ENCODE measurements around the gene MXD3. TPM values are rescaled to one million over a fixed set of nuclear protein-coding genes. Genes with fewer than 3 reads are reported as not detected.
"Not testable (repeated sequence)": the region's sequence is repeated elsewhere in the genome, so short reads cannot be mapped to it uniquely, and the experiment has no call there.

MXD3 gene
- total and polyA plus RNA-seq, 7 donors, result 0.80 to 4.2 (median 2.3) TPM

- no peaks in the 10 kb centered on the region for H3K27me3 ChIP-seq (ENCODE audit: insufficient read depth in 3 of 3, low read length in 2 of 3)
- no peak overlapping the region for H3K4me3 ChIP-seq
- no peak for TF ChIP-seq CTCF (IDR thresholded peaks at IDR 0.05)
- no peak overlapping the region for H3K27ac ChIP-seq
- WGBS, 3 donors, result 87 to 89% (median 88%) methylated on average over 1 of the region's 1 CpG
- H3K36me3 ChIP-seq (ENCODE audit: insufficient read depth in 1 of 2, low read depth in 1 of 2), result peaks cover 4 to 92% of the 10 kb centered on the region in 2 donors
- H3K4me1 ChIP-seq, result peaks cover 13% of the 10 kb centered on the region
- intact Hi-C loops (cut with DNase I), result no loop called here
- H3K9me3 ChIP-seq, result no peaks in the 10 kb centered on the region
- ATAC-seq (no peak), DNase-seq (no peak)
These were observed 50.2 kb downstream of the MXD3 start for GRCh38 chr5:177261510-177261909.

GRCh38 chr5:177260961-177261360, 50.7 kb downstream of the MXD3 start:
- DNase-seq (no peak), ATAC-seq (peak in 3 of 4 donors; percentile 37 to 65 (median 57))
- no peak for TF ChIP-seq CTCF (IDR thresholded peaks at IDR 0.05)
- H3K4me3 ChIP-seq, result no peak overlapping the region
- H3K27ac ChIP-seq, result no peak overlapping the region
- intact Hi-C loops (cut with DNase I), result no loop called here
- no peaks in the 10 kb centered on the region for H3K27me3 ChIP-seq (ENCODE audit: insufficient read depth in 3 of 3, low read length in 2 of 3)
- peaks cover 4 to 90% of the 10 kb centered on the region in 2 donors for H3K36me3 ChIP-seq (ENCODE audit: insufficient read depth in 1 of 2, low read depth in 1 of 2)
- no peaks in the 10 kb centered on the region for H3K9me3 ChIP-seq
- WGBS, 3 donors, result 51 to 74% (median 55%) methylated on average over 7 of the region's 7 CpGs
- H3K4me1 ChIP-seq, result peaks cover 13% of the 10 kb centered on the region

- ATAC-seq, result peak in 2 of 4 donors; percentile 9 to 23
- H3K27me3 ChIP-seq (ENCODE audit: insufficient read depth in 3 of 3, low read length in 2 of 3); DNase-seq; H3K4me3 ChIP-seq; H3K9me3 ChIP-seq: not testable (repeated sequence)
- 37 to 69% (median 53%) methylated on average over 7 of the region's 7 CpGs for whole genome bisulfite sequencing, 3 donors
- intact Hi-C loops (cut with DNase I), result loop anchor here in 1 of 2 donors (5.0 kb wide), 1 partner anchor 146 kb away; no protein-coding TSS in a partner anchor
- Histone ChIP-seq H3K27ac (peak overlapping the region; percentile 14), H3K4me1 (peaks cover 13% of the 10 kb centered on the region), H3K36me3 (ENCODE audit: insufficient read depth in 1 of 2, low read depth in 1 of 2) (peaks cover 4 to 92% of the 10 kb centered on the region in 2 donors)
These were observed 53.0 kb downstream of the MXD3 start for GRCh38 chr5:177258711-177259110.

Other genes starting within 250 kb of the MXD3 start
- 1 to 10 TPM; 3.2 to 6.5 (median 4.3) TPM for gene FGFR4, start 225.0 kb downstream of the MXD3 start, total RNA-seq
- gene FGFR4, start 225.0 kb downstream of the MXD3 start, polyA plus RNA-seq, result 1 to 10 TPM; 1.6 to 4.6 (median 3.1) TPM
- 10 to 100 TPM; 38.5 to 56.2 (median 43.2) TPM for gene NSD1, start 178.1 kb downstream of the MXD3 start, total RNA-seq
- 10 to 100 TPM in 1 of 3 donors, 1 to 10 TPM in 2; 6.0 to 29.9 (median 6.1) TPM for gene NSD1, start 178.1 kb downstream of the MXD3 start, polyA plus RNA-seq
- 10 to 100 TPM; 14.9 to 21.1 (median 20.1) TPM for gene RAB24, start 8.2 kb downstream of the MXD3 start, total RNA-seq
- gene RAB24, start 8.2 kb downstream of the MXD3 start, polyA plus RNA-seq, result 10 to 100 TPM; 29.4 to 38.2 (median 37.4) TPM
- gene PRELID1, start 8.1 kb downstream of the MXD3 start, total RNA-seq, result 10 to 100 TPM; 19.9 to 66.8 (median 44.3) TPM
- gene PRELID1, start 8.1 kb downstream of the MXD3 start, polyA plus RNA-seq, result 100 to 1,000 TPM in 1 of 3 donors, 10 to 100 TPM in 2; 44.3 to 201 (median 56.8) TPM
- gene LMAN2, start 39.8 kb upstream of the MXD3 start, total RNA-seq, result 10 to 100 TPM; 28.7 to 55.8 (median 43.1) TPM
- 100 to 1,000 TPM; 103 to 193 (median 162) TPM for gene LMAN2, start 39.8 kb upstream of the MXD3 start, polyA plus RNA-seq
- gene RGS14, start 46.0 kb upstream of the MXD3 start, total RNA-seq, result 10 to 100 TPM in 3 of 4 donors, 1 to 10 TPM in 1; 5.5 to 23.2 (median 10.5) TPM
- gene RGS14, start 46.0 kb upstream of the MXD3 start, polyA plus RNA-seq, result 10 to 100 TPM in 1 of 3 donors, 1 to 10 TPM in 2; 3.6 to 10.0 (median 6.7) TPM
- gene SLC34A1, start 72.5 kb upstream of the MXD3 start, total RNA-seq, result not detected
- gene SLC34A1, start 72.5 kb upstream of the MXD3 start, polyA plus RNA-seq, result not detected
- gene PFN3, start 88.8 kb upstream of the MXD3 start, total RNA-seq, result not detected
- not detected for gene PFN3, start 88.8 kb upstream of the MXD3 start, polyA plus RNA-seq
- gene F12, start 97.7 kb upstream of the MXD3 start, total RNA-seq, result under 1 TPM in 1 of 4 donors, not detected in 3; 0.40 TPM
- under 1 TPM; 0.06 to 0.81 (median 0.09) TPM for gene F12, start 97.7 kb upstream of the MXD3 start, polyA plus RNA-seq
- gene GRK6, start 114.8 kb upstream of the MXD3 start, total RNA-seq, result 10 to 100 TPM; 15.8 to 22.6 (median 19.1) TPM
- 10 to 100 TPM; 12.3 to 14.6 (median 13.2) TPM for gene GRK6, start 114.8 kb upstream of the MXD3 start, polyA plus RNA-seq
- 1 to 10 TPM in 3 of 4 donors, under 1 TPM in 1; 0.88 to 2.6 (median 1.8) TPM for gene PRR7, start 134.9 kb upstream of the MXD3 start, total RNA-seq
- 1 to 10 TPM in 1 of 3 donors, under 1 TPM in 2; 0.39 to 3.8 (median 0.48) TPM for gene PRR7, start 134.9 kb upstream of the MXD3 start, polyA plus RNA-seq
- 10 to 100 TPM; 17.7 to 28.4 (median 24.3) TPM for gene DBN1, start 161.7 kb upstream of the MXD3 start, total RNA-seq
- gene DBN1, start 161.7 kb upstream of the MXD3 start, polyA plus RNA-seq, result 10 to 100 TPM in 2 of 3 donors, 1 to 10 TPM in 1; 8.1 to 20.8 (median 20.1) TPM
- gene PDLIM7, start 185.7 kb upstream of the MXD3 start, total RNA-seq, result 100 to 1,000 TPM; 134 to 221 (median 161) TPM
- gene PDLIM7, start 185.7 kb upstream of the MXD3 start, polyA plus RNA-seq, result 100 to 1,000 TPM; 174 to 254 (median 221) TPM
- 1 to 10 TPM; 2.4 to 5.4 (median 3.1) TPM for gene DOK3, start 197.9 kb upstream of the MXD3 start, total RNA-seq
- gene DOK3, start 197.9 kb upstream of the MXD3 start, polyA plus RNA-seq, result 1 to 10 TPM in 2 of 3 donors, under 1 TPM in 1; 0.44 to 5.0 (median 3.8) TPM
- 10 to 100 TPM; 37.2 to 41.0 (median 40.2) TPM for gene DDX41, start 205.1 kb upstream of the MXD3 start, total RNA-seq
- gene DDX41, start 205.1 kb upstream of the MXD3 start, polyA plus RNA-seq, result 10 to 100 TPM; 45.6 to 71.6 (median 57.3) TPM
- 10 to 100 TPM; 27.2 to 36.7 (median 30.3) TPM for gene FAM193B, start 242.7 kb upstream of the MXD3 start, total RNA-seq
- gene FAM193B, start 242.7 kb upstream of the MXD3 start, polyA plus RNA-seq, result 10 to 100 TPM; 26.9 to 31.2 (median 27.0) TPM

Measured in psoas muscle (tissue), 8 donors.